Measurements from ENCODE around the gene USP40.

Gene USP40

GRCh38 chr2:233566141-233566956 lies at the start of gene USP40:
USP40 (minus strand) TSS chr2:233566782; CDS start chr2:233565554, 1,228 bp downstream.
- peak within 1 kb of the TSS; percentile 92 for H3K4me3 ChIP-seq (replicated peaks; ENCODE audit: low read depth, low read length)
- peak; percentile 92 for DNase-seq (ENCODE audit: low read depth)
- no peak for TF ChIP-seq CTCF (IDR thresholded peaks at IDR 0.05; ENCODE audit: low read length, missing control alignments)

GRCh38 chr2:233611284-233611683 lies 44.7 kb upstream of the USP40 start:
- no peak overlapping the region for H3K4me3 ChIP-seq (replicated peaks; ENCODE audit: low read depth, low read length)
- TF ChIP-seq CTCF (IDR thresholded peaks at IDR 0.05; ENCODE audit: low read length, missing control alignments): no peak
- DNase-seq (ENCODE audit: low read depth): no peak

GRCh38 chr2:233605680-233606079 lies 39.1 kb upstream of the USP40 start:
- TF ChIP-seq CTCF (IDR thresholded peaks at IDR 0.05; ENCODE audit: low read length, missing control alignments): no peak
- DNase-seq (ENCODE audit: low read depth): no peak
- H3K4me3 ChIP-seq (replicated peaks; ENCODE audit: low read depth, low read length): no peak overlapping the region

- DNase-seq (ENCODE audit: low read depth): no peak
- no peak overlapping the region for H3K4me3 ChIP-seq (replicated peaks; ENCODE audit: low read depth, low read length)
Measured at GRCh38 chr2:233604826-233605225, 38.2 kb upstream of the USP40 start.

GRCh38 chr2:233603520-233603919 lies 36.9 kb upstream of the USP40 start:
- TF ChIP-seq CTCF (IDR thresholded peaks at IDR 0.05; ENCODE audit: low read length, missing control alignments): no peak
- DNase-seq (ENCODE audit: low read depth): no peak
- no peak overlapping the region for H3K4me3 ChIP-seq (replicated peaks; ENCODE audit: low read depth, low read length)

More at GRCh38 chr2:233604826-233605225, 38.2 kb upstream of the USP40 start:
- TF ChIP-seq CTCF (IDR thresholded peaks at IDR 0.05; ENCODE audit: low read length, missing control alignments): no peak

- no peak overlapping the region for H3K4me3 ChIP-seq (replicated peaks; ENCODE audit: low read depth, low read length)
- no peak for TF ChIP-seq CTCF (IDR thresholded peaks at IDR 0.05; ENCODE audit: low read length, missing control alignments)
- no peak for DNase-seq (ENCODE audit: low read depth)
Measured at GRCh38 chr2:233602076-233602475, 35.5 kb upstream of the USP40 start.

GRCh38 chr2:233600386-233600785 lies 33.8 kb upstream of the USP40 start:
- DNase-seq (ENCODE audit: low read depth): no peak
- TF ChIP-seq CTCF (IDR thresholded peaks at IDR 0.05; ENCODE audit: low read length, missing control alignments): no peak
- H3K4me3 ChIP-seq (replicated peaks; ENCODE audit: low read depth, low read length): no peak overlapping the region

Measured in fibroblast of pulmonary artery (primary cell).